A549 (cell line): ENCODE measurements around the gene SYT12. TPM values are rescaled to one million over a fixed set of nuclear protein-coding genes. Genes with fewer than 3 reads are reported as not detected.

Source experiments
- ATAC-seq, 2 experiments: fragments of 200-7000 bp in 1 of 2; fragments of >200 bp in 1 of 2; cut with Nextera tagmentation in 1 of 2; cut with Tn5 transposase in 1 of 2; 3 replicates each; pipeline versions ENCODE4 v1.8.0 to v1.9.1; 2018 to 2020; ENCODE audit warnings: mild to moderate bottlenecking in 1 of 2, moderate library complexity in 1 of 2
- CTCF ChIA-PET: fragments of 300-600 bp; sonication (Branson Sonifier 250); formaldehyde crosslinking; extraction: SDS; loops from one replicate; lab custom pipeline; 2021; ENCODE audit warnings: antibody characterized with exemption, inconsistent platforms; lab: Yijun Ruan, JAX
- POLR2A ChIA-PET: fragments of 350-600 bp; formaldehyde crosslinking; extraction: SDS; loops from one replicate; lab custom pipeline; 2021; ENCODE audit warnings: antibody characterized with exemption, inconsistent platforms; lab: Yijun Ruan, JAX
- DNase-seq, 2 experiments: peaks; one replicate each; pipeline versions ENCODE4 v3.0.0 to v3.0.0-alpha.2; 2011 to 2016; ENCODE audit warnings: low read depth in 1 of 2, low spot score in 1 of 2
- FAIRE-seq: peaks from 2 replicates; lab custom pipeline; 2011; peaks lifted over from hg19 to GRCh38; lab: Jason Lieb, UNC
- H3K27ac ChIP-seq, 2 experiments: fragments of >200 bp; sonication (Bioruptor Twin); formaldehyde crosslinking; 3 replicates each; pipeline ENCODE4 v1.5.1; 2016 to 2017
- H3K4me1 ChIP-seq: fragments of >200 bp; sonication (Bioruptor Twin); formaldehyde crosslinking; 3 replicates; pipeline ENCODE4 v1.6.1; 2016
- H3K4me2 ChIP-seq: fragments of >200 bp; sonication (Bioruptor Twin); formaldehyde crosslinking; 3 replicates; pipeline ENCODE4 v1.6.1; 2016
- H3K4me3 ChIP-seq: fragments of >200 bp; sonication (Bioruptor Twin); formaldehyde crosslinking; 3 replicates; pipeline ENCODE4 v1.5.1; 2016
- H3K9me3 ChIP-seq: fragments of >200 bp; sonication (Bioruptor Twin); formaldehyde crosslinking; 3 replicates; pipeline ENCODE4 v1.6.1; 2016
- BHLHE40 ChIP-seq: IDR thresholded peaks from 2 replicates; pipeline ENCODE4 v1.6.1; 2012; ENCODE audit warnings: low read depth, low read length, inconsistent platforms
- CBX2 ChIP-seq: fragments of 200-600 bp; sonication (generic); IDR thresholded peaks from 2 replicates; pipeline ENCODE4 v1.6.1; 2016; ENCODE audit warnings: low read depth, mild to moderate bottlenecking, borderline replicate concordance
- CBX8 ChIP-seq: fragments of 200-600 bp; sonication (generic); IDR thresholded peaks from 2 replicates; pipeline ENCODE4 v1.6.1; 2016
- CTCF ChIP-seq: fragments of >200 bp; sonication (Bioruptor Twin); formaldehyde crosslinking; IDR thresholded peaks from 3 replicates; pipeline ENCODE4 v1.5.1; 2016
- EHF ChIP-seq: fragments of 250-450 bp; sonication (Bioruptor Pico); IDR thresholded peaks from 2 replicates; pipeline ENCODE4 v1.5.0; 2020; ENCODE audit warnings: mild to moderate bottlenecking
- EHMT2 ChIP-seq: fragments of 200-600 bp; sonication (generic); IDR thresholded peaks from 2 replicates; pipeline ENCODE4 v1.6.1; 2016; ENCODE audit warnings: antibody characterized with exemption, low read depth, mild to moderate bottlenecking, moderate library complexity
- ELK1 ChIP-seq: fragments of 150-350 bp; IDR thresholded peaks from 2 replicates; pipeline ENCODE4 v1.6.1; 2014; ENCODE audit warnings: low read depth, mild to moderate bottlenecking, low read length
- ESRRA ChIP-seq: fragments of 150-350 bp; IDR thresholded peaks from 2 replicates; pipeline ENCODE4 v1.6.1; 2014; ENCODE audit warnings: mild to moderate bottlenecking, low read length, borderline replicate concordance
- FOSL2 ChIP-seq, 2 experiments: fragments of 450-650 bp in 1 of 2; fragments of >200 bp in 1 of 2; sonication (Bioruptor Twin) in 1 of 2; formaldehyde crosslinking; IDR thresholded peaks; 2 replicates each; pipeline versions ENCODE4 v1.5.0 to v1.6.1; 2016 to 2020; ENCODE audit warnings: mild to moderate bottlenecking in 1 of 2, moderate library complexity in 1 of 2
- FOXS1 ChIP-seq: fragments of 250-450 bp; sonication (Bioruptor Pico); IDR thresholded peaks from 2 replicates; pipeline ENCODE4 v1.5.0; 2020; ENCODE audit warnings: mild to moderate bottlenecking, moderate library complexity
- HEYL ChIP-seq: fragments of 250-450 bp; sonication (Bioruptor Pico); IDR thresholded peaks from 2 replicates; pipeline ENCODE4 v1.8.0; 2021; ENCODE audit warnings: mild to moderate bottlenecking, moderate library complexity
- HOXA7 ChIP-seq: fragments of 250-450 bp; sonication (Bioruptor Pico); IDR thresholded peaks from 2 replicates; pipeline ENCODE4 v1.5.0; 2020; ENCODE audit warnings: mild to moderate bottlenecking, moderate library complexity
- HOXB13 ChIP-seq: fragments of 250-450 bp; sonication (Bioruptor Pico); IDR thresholded peaks from 2 replicates; pipeline ENCODE4 v1.5.0; 2020; ENCODE audit warnings: low read depth, mild to moderate bottlenecking, moderate library complexity
- HOXB5 ChIP-seq: fragments of 250-450 bp; sonication (Bioruptor Pico); IDR thresholded peaks from 2 replicates; pipeline ENCODE4 v1.5.0; 2020; ENCODE audit warnings: mild to moderate bottlenecking, moderate library complexity
- NFE2L2 ChIP-seq: fragments of 150-350 bp; conservative IDR thresholded peaks from 2 replicates; pipeline ENCODE4 v1.6.1; 2014; ENCODE audit warnings: low read length
- NPAS2 ChIP-seq: fragments of 250-450 bp; sonication (Bioruptor Pico); IDR thresholded peaks from 2 replicates; pipeline ENCODE4 v1.8.0; 2022; ENCODE audit warnings: mild to moderate bottlenecking, moderate library complexity, borderline replicate concordance
- POLR2A ChIP-seq: IDR thresholded peaks from 2 replicates; pipeline ENCODE4 v1.6.1; 2012; ENCODE audit warnings: mild to moderate bottlenecking, low read length
- POLR2AphosphoS2 ChIP-seq: conservative IDR thresholded peaks from 2 replicates; pipeline ENCODE4 v1.6.1; 2012; ENCODE audit warnings: low read length, improper control_type of control experiment, inconsistent platforms
- RAD21 ChIP-seq, 2 experiments: fragments of >200 bp in 1 of 2; sonication (Bioruptor Twin) in 1 of 2; formaldehyde crosslinking in 1 of 2; IDR thresholded peaks in 1 of 2; conservative IDR thresholded peaks in 1 of 2; 2 replicates in 1 of 2; 3 replicates in 1 of 2; pipeline ENCODE4 v1.6.1; 2012 to 2018; ENCODE audit warnings: inconsistent platforms in 1 of 2
- RARB ChIP-seq: fragments of 250-450 bp; sonication (Bioruptor Pico); IDR thresholded peaks from 2 replicates; pipeline ENCODE4 v1.8.0; 2021; ENCODE audit warnings: mild to moderate bottlenecking, moderate library complexity
- RCOR1 ChIP-seq: fragments of 150-350 bp; IDR thresholded peaks from 2 replicates; pipeline ENCODE4 v1.6.1; 2014; ENCODE audit warnings: antibody characterized with exemption, low read length, low read depth
- RFX5 ChIP-seq: fragments of 450-650 bp; IDR thresholded peaks from 2 replicates; pipeline ENCODE4 v1.7.1; 2014; ENCODE audit warnings: antibody characterized with exemption, mild to moderate bottlenecking, moderate library complexity
- RNF2 ChIP-seq: fragments of 200-600 bp; sonication (generic); IDR thresholded peaks from 2 replicates; pipeline ENCODE4 v1.6.1; 2016; ENCODE audit warnings: low read depth, mild to moderate bottlenecking, antibody characterized with exemption, moderate library complexity, borderline replicate concordance
- TFCP2L1 ChIP-seq: fragments of 250-450 bp; sonication (Bioruptor Pico); IDR thresholded peaks from 2 replicates; pipeline ENCODE4 v1.5.0; 2021; ENCODE audit warnings: mild to moderate bottlenecking
- TP53 ChIP-seq: fragments of 250-450 bp; sonication (Bioruptor Pico); IDR thresholded peaks from 2 replicates; pipeline ENCODE4 v1.5.0; 2021; ENCODE audit warnings: mild to moderate bottlenecking, moderate library complexity
- ZC3H11A ChIP-seq: fragments of 450-650 bp; IDR thresholded peaks from 2 replicates; pipeline ENCODE4 v1.6.1; 2014; ENCODE audit warnings: antibody characterized with exemption, mild to moderate bottlenecking
- ZNF302 ChIP-seq: fragments of 250-450 bp; sonication (Bioruptor Pico); IDR thresholded peaks from 2 replicates; pipeline ENCODE4 v1.9.0; 2021; ENCODE audit warnings: inconsistent platforms, mild to moderate bottlenecking, moderate library complexity
- WGBS: methylation state at CpG from one replicate; pipeline ENCODE4 v1.1.6; 2017; ENCODE audit errors: missing lambda C conversion rate; 5-methylcytosine and 5-hydroxymethylcytosine counted together
- polyA plus RNA-seq, 4 experiments: library from polyadenylated mRNA; depleted of rRNA in 3 of 4; stranded (reverse); fragments of >200 nt; fragmentation: RNase III in 1 of 4; extraction: RNeasy Plus Mini Kit Qiagen cat#74134 plus additional on column Dnase treatment in 1 of 4; gene quantifications; 2 replicates in 3 of 4; 3 replicates in 1 of 4; pipeline ENCODE4 v1.2.3, GENCODE V29; 2011 to 2017
- TF ChIP-seq, protein P1 (sequence below): fragments of >200 bp; sonication (Bioruptor Twin); formaldehyde crosslinking; IDR thresholded peaks from 2 replicates; pipeline ENCODE4 v1.6.1; 2016

SYT12 gene
- polyA plus RNA-seq, 2 of the 4 experiments (the other 2 are of a cell fraction) = 1.4 to 9.6 TPM

DNA sequence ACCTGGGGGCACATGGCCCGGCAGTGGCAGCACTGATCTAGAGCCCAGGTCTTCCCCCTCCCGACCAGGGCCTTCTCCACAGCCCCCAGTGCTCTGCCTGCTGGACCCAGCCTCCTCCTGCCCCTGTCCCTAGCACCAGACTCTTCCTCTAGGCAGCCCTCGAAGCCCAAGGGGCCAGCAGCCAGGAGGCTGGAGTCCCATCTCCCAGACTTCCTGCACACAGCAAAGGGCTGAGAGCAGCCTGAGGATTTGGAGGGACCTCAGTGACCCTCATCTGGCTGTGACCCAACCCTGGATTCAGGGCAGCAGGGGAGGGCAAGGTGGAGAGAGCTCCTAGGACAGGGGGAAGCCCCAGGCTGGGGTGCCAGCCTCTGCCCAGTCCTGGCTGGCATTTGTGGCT lies 36.7 kb downstream of the SYT12 start:
- 76% methylated on average over 3 of the region's 3 CpGs for WGBS
- H3K4me2 ChIP-seq = peak overlapping the region; percentile 52
- no peak for TF ChIP-seq EHF (CRISPR knock-in tag)
- TF ChIP-seq POLR2A = no peak
- TF ChIP-seq RNF2 = no peak
- TF ChIP-seq ESRRA = no peak
- no peak for TF ChIP-seq RCOR1
- no peak for TF ChIP-seq POLR2AphosphoS2
- no peak for TF ChIP-seq RARB (CRISPR knock-in tag)
- TF ChIP-seq HOXB13 (CRISPR knock-in tag) = no peak
- TF ChIP-seq EHMT2 = no peak
- TF ChIP-seq CBX2 = no peak
- no peak for TF ChIP-seq ZNF302
- TF ChIP-seq ZC3H11A = no peak
- no peak for TF ChIP-seq NFE2L2
- no peak for TF ChIP-seq NPAS2 (CRISPR knock-in tag)
- no peak for TF ChIP-seq CBX8
- no peak for TF ChIP-seq FOXS1
- no peak for TF ChIP-seq HOXA7 (CRISPR knock-in tag)
- TF ChIP-seq HEYL (CRISPR knock-in tag) = no peak
- TF ChIP-seq CTCF = no peak
- no peak for TF ChIP-seq RFX5
- TF ChIP-seq, all 56 proteins: peak for 0
- ATAC-seq (no peak; a peak in 1 of 6 replicates), FAIRE-seq (no peak), DNase-seq (no peak)
- Histone ChIP-seq H3K4me1 (peaks cover 55% of the 10 kb centered on the region), H3K27ac (peak overlapping the region; percentile 56 to 83), H3K4me3 (no peak overlapping the region), H3K9me3 (no peaks in the 10 kb centered on the region)
- CTCF ChIA-PET = interaction anchor here (1.5 kb wide), 1 partner anchor 16 kb away, joined by 3 read pairs; no protein-coding TSS in a partner anchor
- POLR2A ChIA-PET = no interaction called here

DNA sequence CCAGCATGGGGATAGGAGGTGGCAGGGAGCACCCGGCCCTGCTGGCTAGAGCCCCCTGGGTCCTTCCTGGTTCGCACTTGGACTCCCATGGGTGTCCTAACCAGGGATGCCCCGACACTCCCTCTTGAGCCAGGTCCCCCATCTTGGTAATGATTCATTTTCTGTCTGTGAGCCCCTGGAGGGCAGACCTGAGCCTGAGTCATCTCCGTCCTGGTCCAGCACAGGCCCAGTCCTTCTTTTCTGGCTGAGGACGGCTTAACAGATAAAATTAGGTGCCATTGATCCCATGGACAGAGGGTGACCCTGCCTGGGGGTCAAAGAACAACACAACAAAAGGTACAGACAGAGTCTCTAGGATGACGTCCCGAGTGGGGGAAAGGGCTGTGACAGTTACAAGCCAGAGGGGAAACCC lies 37.2 kb downstream of the SYT12 start:
- TF ChIP-seq FOSL2 (IDR thresholded peaks at IDR 0.05) (0 out of 2 replicates have a peak, but pooled peaks have one; percentile 17), FOSL2 (CRISPR knock-in tag; IDR thresholded peaks at IDR 0.05) (peak; percentile 71), POLR2AphosphoS2 (no peak), HOXB5 (CRISPR knock-in tag) (no peak), CBX8 (no peak), ELK1 (no peak), TFCP2L1 (CRISPR knock-in tag) (no peak), BHLHE40 (no peak), TP53 (no peak), RAD21 (conservative IDR thresholded peaks at IDR 0.05 in 1 of 2, IDR thresholded peaks at IDR 0.05 in 1 of 2) (peak in 1 of 2 experiments; percentile 21; a peak in 3 of 5 replicates)
- TF ChIP-seq, protein P1, sequence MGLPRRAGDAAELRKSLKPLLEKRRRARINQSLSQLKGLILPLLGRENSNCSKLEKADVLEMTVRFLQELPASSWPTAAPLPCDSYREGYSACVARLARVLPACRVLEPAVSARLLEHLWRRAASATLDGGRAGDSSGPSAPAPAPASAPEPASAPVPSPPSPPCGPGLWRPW = no peak
- WGBS = 37% methylated on average over 7 of the region's 7 CpGs
- peak; percentile 61 to 69; a peak in 5 of 6 replicates for ATAC-seq
- Histone ChIP-seq H3K4me1 (peaks cover 51% of the 10 kb centered on the region), H3K9me3 (no peaks in the 10 kb centered on the region), H3K4me3 (no peak overlapping the region), H3K27ac (peak overlapping the region; percentile 56 to 83), H3K4me2 (peak overlapping the region; percentile 52)
- CTCF ChIA-PET = no interaction called here
- DNase-seq = peak; percentile 52 to 91
- FAIRE-seq = no peak
- POLR2A ChIA-PET = no interaction called here
